Neuronal stem cell (in vitro differentiated cells): Measurements from ENCODE around the gene LDLRAD3.

Experiments
- DNase-seq: peaks from one replicate; pipeline ENCODE4 v3.0.0-alpha.2; 2013; ENCODE audit warnings: low spot score
- H2AFZ ChIP-seq: one replicate; pipeline ENCODE4 v1.6.1; 2013; ENCODE audit warnings: mild to moderate bottlenecking, low read length, inconsistent platforms
- H2AK5ac ChIP-seq: 2 replicates; pipeline ENCODE4 v1.6.1; 2013; ENCODE audit warnings: low read depth, mild to moderate bottlenecking, inconsistent platforms, low read length, moderate library complexity, mixed read lengths
- H2BK120ac ChIP-seq: 2 replicates; pipeline ENCODE4 v1.6.1; 2013; ENCODE audit warnings: low read depth, mild to moderate bottlenecking, inconsistent platforms, low read length, moderate library complexity, mixed read lengths
- H2BK12ac ChIP-seq: one replicate; pipeline ENCODE4 v1.6.1; 2013; ENCODE audit warnings: low read length, inconsistent platforms
- H2BK15ac ChIP-seq: 2 replicates; pipeline ENCODE4 v1.6.1; 2013; ENCODE audit warnings: mild to moderate bottlenecking, low read length, inconsistent platforms, mixed read lengths
- H2BK5ac ChIP-seq: one replicate; pipeline ENCODE4 v1.6.1; 2013; ENCODE audit warnings: inconsistent platforms, mild to moderate bottlenecking, low read length, moderate library complexity
- H3K14ac ChIP-seq: one replicate; pipeline ENCODE4 v1.6.1; 2013; ENCODE audit warnings: low read length, inconsistent platforms
- H3K18ac ChIP-seq: 2 replicates; pipeline ENCODE4 v1.6.1; 2013; ENCODE audit warnings: low read length, inconsistent platforms
- H3K23ac ChIP-seq: 2 replicates; pipeline ENCODE4 v1.6.1; 2013; ENCODE audit warnings: low read depth, mild to moderate bottlenecking, mixed read lengths, low read length, inconsistent platforms; ENCODE audit not compliant: poor library complexity
- H3K27ac ChIP-seq: replicated peaks from 3 replicates; pipeline ENCODE4 v1.5.1; 2013; ENCODE audit warnings: low read length, inconsistent platforms
- H3K27me3 ChIP-seq, 3 experiments: 2 replicates each; pipeline ENCODE4 v1.6.1; 2013; ENCODE audit warnings: low read length in 3 of 3, mild to moderate bottlenecking in 2 of 3, inconsistent platforms in 1 of 3, low read depth in 1 of 3, mixed read lengths in 1 of 3, moderate library complexity in 1 of 3; ENCODE audit not compliant: control insufficient read depth in 3 of 3, insufficient read depth in 3 of 3
- H3K36me3 ChIP-seq, 2 donors: replicated peaks in 1 of 2; 2 replicates each; pipeline ENCODE4 v1.6.1; 2013; ENCODE audit warnings: low read length in 2 of 2; ENCODE audit not compliant: control insufficient read depth in 2 of 2, insufficient read depth in 2 of 2
- H3K4ac ChIP-seq: 2 replicates; pipeline ENCODE4 v1.6.1; 2013; ENCODE audit warnings: inconsistent platforms, mild to moderate bottlenecking, low read length, moderate library complexity
- H3K4me1 ChIP-seq, 2 donors: 1 replicate in 1 of 2; 2 replicates in 1 of 2; pipeline ENCODE4 v1.6.1; 2013; ENCODE audit warnings: low read length in 2 of 2, low read depth in 1 of 2; ENCODE audit not compliant: control insufficient read depth in 2 of 2, insufficient read depth in 1 of 2
- H3K4me2 ChIP-seq: one replicate; pipeline ENCODE4 v1.6.1; 2013; ENCODE audit warnings: mild to moderate bottlenecking, low read length, inconsistent platforms; ENCODE audit not compliant: insufficient read depth, poor library complexity, severe bottlenecking
- H3K4me3 ChIP-seq, 2 donors: 2 replicates each; pipeline ENCODE4 v1.5.1; 2013; ENCODE audit warnings: low read length in 2 of 2, mild to moderate bottlenecking in 2 of 2, inconsistent platforms in 1 of 2, moderate library complexity in 1 of 2
- H3K79me1 ChIP-seq: one replicate; pipeline ENCODE4 v1.6.1; 2013; ENCODE audit warnings: low read depth, mild to moderate bottlenecking, inconsistent platforms, low read length, moderate library complexity
- H3K9ac ChIP-seq: one replicate; pipeline ENCODE4 v1.6.1; 2013; ENCODE audit warnings: mild to moderate bottlenecking, low read depth, low read length, inconsistent platforms; ENCODE audit not compliant: poor library complexity
- H3K9me3 ChIP-seq, 2 donors: replicated peaks in 1 of 2; 2 replicates each; pipeline versions ENCODE3 to v1.6.1; 2013; ENCODE audit warnings: low read length in 2 of 2, mild to moderate bottlenecking in 2 of 2, inconsistent platforms in 1 of 2, low read depth in 1 of 2, mixed read lengths in 1 of 2, moderate library complexity in 1 of 2; ENCODE audit not compliant: control insufficient read depth in 2 of 2, insufficient read depth in 1 of 2
- H4K8ac ChIP-seq: one replicate; pipeline ENCODE4 v1.6.1; 2013; ENCODE audit warnings: low read depth, mild to moderate bottlenecking, inconsistent platforms, low read length, moderate library complexity
- H4K91ac ChIP-seq: one replicate; pipeline ENCODE4 v1.6.1; 2013; ENCODE audit warnings: low read length, low read depth, mild to moderate bottlenecking, inconsistent platforms; ENCODE audit not compliant: poor library complexity
- WGBS, 2 donors: extraction: QIAGEN DNeasy Blood & Tissue Kit; methylation state at CpG; one replicate each; pipeline ENCODE4 v1.1.7; 2013; ENCODE audit warnings: missing lambda C conversion rate in 2 of 2, mixed read lengths in 1 of 2; ENCODE audit not compliant: insufficient read length in 2 of 2, insufficient replicate concordance in 1 of 2; ENCODE audit errors: extremely low coverage in 2 of 2; 5-methylcytosine and 5-hydroxymethylcytosine counted together

LDLRAD3 gene

DNA sequence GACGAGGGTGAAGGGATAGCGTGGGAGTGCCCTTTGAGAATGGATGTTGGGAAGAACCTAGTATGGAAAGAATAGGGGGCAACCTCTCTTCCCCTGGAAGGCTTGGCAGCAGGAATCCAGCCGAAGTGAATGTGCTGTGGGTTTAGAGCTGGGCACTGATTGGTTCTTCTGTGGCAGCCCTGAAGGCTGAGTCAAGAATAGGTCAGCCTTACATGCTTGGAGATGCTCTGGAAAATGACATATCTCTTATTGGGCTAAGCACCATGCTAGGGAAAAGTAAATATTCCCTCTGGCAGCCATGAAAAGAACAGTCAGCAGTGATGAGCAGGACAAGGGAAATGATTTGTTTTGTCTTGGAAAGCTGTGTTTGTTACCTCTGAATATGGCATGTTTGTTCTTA is 195.9 kb downstream of the LDLRAD3 start:
- WGBS, 2 donors, result no CpG with 5 or more reads among the region's 3 CpGs
- no peak overlapping the region for H3K23ac ChIP-seq
- no peak overlapping the region for H2BK15ac ChIP-seq
- peaks cover 3 to 23% of the 10 kb centered on the region in 2 donors for H3K36me3 ChIP-seq
- H4K8ac ChIP-seq, result no peak overlapping the region
- no peak overlapping the region for H2BK5ac ChIP-seq
- H3K4me2 ChIP-seq, result no peak overlapping the region
- H3K18ac ChIP-seq, result no peak overlapping the region
- no peaks in the 10 kb centered on the region for H3K27me3 ChIP-seq
- no peak overlapping the region for H3K14ac ChIP-seq
- H3K9ac ChIP-seq, result no peak overlapping the region
- no peak overlapping the region for H3K4ac ChIP-seq
- no peak overlapping the region for H2BK120ac ChIP-seq
- peaks cover 0 to 11% of the 10 kb centered on the region in 2 donors for H3K4me1 ChIP-seq
- no peak overlapping the region for H2AK5ac ChIP-seq
- no peak overlapping the region for H3K4me3 ChIP-seq
- no peak overlapping the region for H4K91ac ChIP-seq
- no peaks in the 10 kb centered on the region for H3K79me1 ChIP-seq
- DNase-seq, result no peak
- H3K9me3 ChIP-seq, result peaks cover 0 to 8% of the 10 kb centered on the region in 2 donors
- no peak overlapping the region for H3K27ac ChIP-seq
- H2BK12ac ChIP-seq, result no peak overlapping the region
- H2AFZ ChIP-seq, result no peak overlapping the region

- peaks cover 0 to 14% of the 10 kb centered on the region in 2 donors for H3K4me1 ChIP-seq
- H3K23ac ChIP-seq, result no peak overlapping the region
- no peak overlapping the region for H2AFZ ChIP-seq
- no peak overlapping the region for H3K14ac ChIP-seq
- no peak overlapping the region for H2BK12ac ChIP-seq
- no peaks in the 10 kb centered on the region for H3K27me3 ChIP-seq
- H3K4me2 ChIP-seq, result no peak overlapping the region
- no peak for DNase-seq
- no peak overlapping the region for H4K91ac ChIP-seq
- no peaks in the 10 kb centered on the region for H3K79me1 ChIP-seq
- peaks cover 3 to 18% of the 10 kb centered on the region in 2 donors for H3K36me3 ChIP-seq
- no peak overlapping the region for H3K9ac ChIP-seq
- no peak overlapping the region for H2BK5ac ChIP-seq
- H4K8ac ChIP-seq, result no peak overlapping the region
- H3K9me3 ChIP-seq, result peaks cover 0 to 8% of the 10 kb centered on the region in 2 donors
- no peak overlapping the region for H3K18ac ChIP-seq
- H3K4me3 ChIP-seq, result no peak overlapping the region
- H2BK15ac ChIP-seq, result no peak overlapping the region
- WGBS, 2 donors, result no CpG with 5 or more reads among the region's 12 CpGs
- H2BK120ac ChIP-seq, result no peak overlapping the region
- H3K4ac ChIP-seq, result no peak overlapping the region
- no peak overlapping the region for H3K27ac ChIP-seq
- no peak overlapping the region for H2AK5ac ChIP-seq
Measured at GRCh38 chr11:36141196-36141953, 197.5 kb downstream of the LDLRAD3 start.

DNA sequence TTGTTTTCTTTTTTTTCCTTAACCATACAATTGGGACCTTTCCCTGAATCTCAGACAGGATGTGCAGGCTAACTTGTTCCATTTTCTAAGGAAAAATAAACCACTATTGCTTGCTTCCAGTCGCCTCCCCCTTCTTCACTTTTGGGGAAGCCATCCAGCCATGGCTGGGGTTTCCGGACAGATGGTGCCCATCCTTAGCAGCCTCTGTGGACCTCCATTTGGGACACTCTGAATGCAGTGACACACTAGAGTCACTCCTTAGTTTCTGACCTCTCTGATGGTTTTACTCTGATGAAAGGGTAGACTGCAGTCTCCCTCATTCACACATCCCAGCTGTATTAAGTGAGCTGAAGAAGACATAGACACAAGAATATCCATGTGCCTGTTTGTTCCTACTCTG is 198.1 kb downstream of the LDLRAD3 start:
- H2BK5ac ChIP-seq, result no peak overlapping the region
- no peak overlapping the region for H2BK120ac ChIP-seq
- no peaks in the 10 kb centered on the region for H3K79me1 ChIP-seq
- no peak overlapping the region for H3K18ac ChIP-seq
- no peak overlapping the region for H3K23ac ChIP-seq
- H3K4me3 ChIP-seq, result no peak overlapping the region
- no peak overlapping the region for H2AK5ac ChIP-seq
- H4K8ac ChIP-seq, result no peak overlapping the region
- no peak overlapping the region for H3K4me2 ChIP-seq
- H3K4ac ChIP-seq, result no peak overlapping the region
- peaks cover 3 to 14% of the 10 kb centered on the region in 2 donors for H3K36me3 ChIP-seq
- no peak overlapping the region for H3K9ac ChIP-seq
- WGBS, 2 donors, result no CpG with 5 or more reads among the region's 2 CpGs
- H2AFZ ChIP-seq, result no peak overlapping the region
- H3K27ac ChIP-seq, result no peak overlapping the region
- H3K14ac ChIP-seq, result no peak overlapping the region
- no peak overlapping the region for H2BK12ac ChIP-seq
- H3K9me3 ChIP-seq, result peaks cover 0 to 8% of the 10 kb centered on the region in 2 donors
- H4K91ac ChIP-seq, result no peak overlapping the region
- H3K4me1 ChIP-seq, result peaks cover 0 to 15% of the 10 kb centered on the region in 2 donors
- H3K27me3 ChIP-seq, result no peaks in the 10 kb centered on the region
- DNase-seq, result no peak
- no peak overlapping the region for H2BK15ac ChIP-seq

- Histone ChIP-seq H3K27me3 (no peaks in the 10 kb centered on the region), H3K14ac (no peak overlapping the region), H2AFZ (no peak overlapping the region), H3K4me2 (no peak overlapping the region), H2BK5ac (no peak overlapping the region), H3K18ac (no peak overlapping the region), H3K27ac (no peak overlapping the region), H2AK5ac (no peak overlapping the region), H2BK12ac (no peak overlapping the region), H3K36me3 (peaks cover 3 to 10% of the 10 kb centered on the region in 2 donors), H2BK120ac (no peak overlapping the region), H3K9ac (no peak overlapping the region), H3K9me3 (peaks cover 0 to 8% of the 10 kb centered on the region in 2 donors), H3K4me1 (peaks cover 0 to 15% of the 10 kb centered on the region in 2 donors), H3K79me1 (no peaks in the 10 kb centered on the region), H4K91ac (no peak overlapping the region), H3K23ac (no peak overlapping the region), H3K4ac (no peak overlapping the region), H4K8ac (no peak overlapping the region), H2BK15ac (no peak overlapping the region), H3K4me3 (no peak overlapping the region)
- WGBS, 2 donors, result no CpG with 5 or more reads among the region's 8 CpGs
- DNase-seq, result no peak
Measured at GRCh38 chr11:36142439-36142838, 198.6 kb downstream of the LDLRAD3 start.
